PC-9 (cell line): Measurements from ENCODE around the gene MYO5A.

Experiments
- CTCF ChIP-seq: fragments of 200-600 bp; sonication (generic); conservative IDR thresholded peaks from 2 replicates; pipeline ENCODE4 v1.6.1; 2017; ENCODE audit warnings: mixed run types, antibody characterized with exemption, mild to moderate bottlenecking, moderate library complexity
- EZH2 ChIP-seq: fragments of 200-600 bp; sonication (generic); IDR thresholded peaks from 2 replicates; pipeline ENCODE4 v1.8.0; 2017; ENCODE audit warnings: antibody characterized with exemption, low read depth

GRCh38 chr15:52351206-52351908 lies 177.3 kb downstream of the MYO5A start:
- TF ChIP-seq EZH2 (no peak), CTCF (no peak)
